Stomach (tissue), 9 donors: Measurements from ENCODE around the gene HS6ST3. TPM values are rescaled to one million over a fixed set of nuclear protein-coding genes. Genes with fewer than 3 reads are reported as not detected.

Experiments used
- DNase-seq, 2 donors: peaks; one replicate each; pipeline versions ENCODE4 v3.0.0 to v3.0.0-alpha.2; 2013 to 2019
- H3K27ac ChIP-seq, 5 donors: fragments of 200-600 bp in 4 of 5; sonication (generic) in 4 of 5; one replicate each; pipeline ENCODE4 v1.5.1; 2013 to 2019; ENCODE audit warnings: mild to moderate bottlenecking in 1 of 5, moderate library complexity in 1 of 5
- H3K27me3 ChIP-seq, 3 donors: fragments of 200-600 bp; sonication (generic); one replicate each; pipeline ENCODE4 v1.5.1; 2017 to 2019; ENCODE audit warnings: mixed run types in 1 of 3
- H3K36me3 ChIP-seq, 4 donors: fragments of 200-600 bp; sonication (generic); 1 replicate in 3 of 4; 2 replicates in 1 of 4; pipeline ENCODE4 v1.5.1; 2016 to 2019
- H3K4me1 ChIP-seq, 4 donors: fragments of 200-600 bp; sonication (generic); one replicate each; pipeline ENCODE4 v1.5.1; 2016 to 2019
- H3K4me3 ChIP-seq, 4 donors: fragments of 200-600 bp; sonication (generic) in 3 of 4; one replicate each; pipeline ENCODE4 v1.5.1; 2016 to 2019; ENCODE audit warnings: mild to moderate bottlenecking in 1 of 4
- H3K9me3 ChIP-seq, 4 donors: fragments of 200-600 bp; sonication (generic); one replicate each; pipeline ENCODE4 v1.5.1; 2016 to 2019
- CTCF ChIP-seq, 7 experiments: fragments of 450-650 bp in 4 of 7; fragments of 200-600 bp in 3 of 7; sonication (generic) in 3 of 7; IDR thresholded peaks; one replicate each; pipeline ENCODE4 v1.5.1; 2016 to 2019; ENCODE audit warnings: antibody characterized with exemption in 7 of 7, control low read depth in 2 of 7, mild to moderate bottlenecking in 1 of 7
- EP300 ChIP-seq: sonication (generic); formaldehyde crosslinking; IDR thresholded peaks from one replicate; pipeline ENCODE4 v1.6.1; 2017; ENCODE audit warnings: antibody characterized with exemption
- POLR2A ChIP-seq, 4 donors: fragments of 450-650 bp; IDR thresholded peaks; one replicate each; pipeline ENCODE4 v1.6.1; 2016; ENCODE audit warnings: antibody characterized with exemption in 4 of 4, control low read depth in 2 of 4, mild to moderate bottlenecking in 1 of 4, moderate library complexity in 1 of 4
- POLR2AphosphoS5 ChIP-seq, 3 donors: sonication (generic); formaldehyde crosslinking; IDR thresholded peaks; one replicate each; pipeline ENCODE4 v1.6.1; 2016; ENCODE audit warnings: antibody characterized with exemption in 3 of 3
- WGBS, 5 donors: extraction: QIAGEN DNeasy Blood & Tissue Kit in 3 of 5; methylation state at CpG; one replicate each; pipeline versions ENCODE4 v1.1.5 to v1.1.7; 2013 to 2018; 5-methylcytosine and 5-hydroxymethylcytosine counted together
- intact Hi-C: fragments of 100-400 bp; cut with DNase I; formaldehyde crosslinking; loops from one replicate; pipeline ENCODE4 v1.15.1; 2023; ENCODE audit warnings: low total_unique reads
- polyA plus RNA-seq, 3 donors: library from polyadenylated mRNA; stranded (reverse); fragments of 200-250 nt; gene quantifications; one replicate each; pipeline ENCODE4 v1.2.3, GENCODE V29; 2013
- total RNA-seq, 5 donors: library from RNA; depleted of rRNA; stranded (reverse); fragments of >200 nt; gene quantifications; one replicate each; pipeline versions ENCODE4 v1.1.0 to v1.2.3, GENCODE V29; 2014 to 2016
- donor health status: healthy with polysubstance abuse.
- donor health status: Bipolar disorder and iron deficiency.
- donor health status: healthy.

The HS6ST3 gene
- total and polyA plus RNA-seq, 8 donors = 0.15 to 4.0 (median 0.75) TPM; not detected in 1

- no peak for DNase-seq
- H3K9me3 ChIP-seq = no peaks in the 10 kb centered on the region
- no peak for TF ChIP-seq CTCF (IDR thresholded peaks at IDR 0.05)
- TF ChIP-seq EP300 = no peak
- TF ChIP-seq POLR2AphosphoS5 (IDR thresholded peaks at IDR 0.05) = no peak
- no peak for TF ChIP-seq POLR2A (IDR thresholded peaks at IDR 0.05)
- no peaks in the 10 kb centered on the region for H3K36me3 ChIP-seq
- WGBS, 5 donors = 41 to 76% (median 50%) methylated on average over 2 of the region's 2 CpGs
- no peak overlapping the region for H3K27ac ChIP-seq
- no peaks in the 10 kb centered on the region for H3K4me1 ChIP-seq
- intact Hi-C loops = no loop called here
- no peaks in the 10 kb centered on the region for H3K27me3 ChIP-seq
- no peak overlapping the region for H3K4me3 ChIP-seq
Measured at GRCh38 chr13:96871469-96871868, 781.6 kb downstream of the HS6ST3 start.

- TF ChIP-seq CTCF (IDR thresholded peaks at IDR 0.05) (no peak), POLR2AphosphoS5 (IDR thresholded peaks at IDR 0.05) (no peak), EP300 (no peak), POLR2A (IDR thresholded peaks at IDR 0.05) (no peak)
- intact Hi-C loops = no loop called here
- no peaks in the 10 kb centered on the region for H3K36me3 ChIP-seq
Measured at GRCh38 chr13:96880419-96880818, 790.5 kb downstream of the HS6ST3 start.

More at GRCh38 chr13:96880419-96880818, 790.5 kb downstream of the HS6ST3 start:
- no peak for DNase-seq
- Histone ChIP-seq H3K27me3 (no peaks in the 10 kb centered on the region), H3K9me3 (no peaks in the 10 kb centered on the region), H3K4me3 (no peak overlapping the region), H3K27ac (no peak overlapping the region), H3K4me1 (no peaks in the 10 kb centered on the region)

Other genes with a start within 250 kb of the HS6ST3 start
- 100 to 1,000 TPM in 2 of 5 donors, 10 to 100 TPM in 3; 18.2 to 140 (median 50.2) TPM for gene UGGT2, start 36.7 kb upstream of the HS6ST3 start, total RNA-seq
- 1 to 10 TPM; 2.1 to 4.8 (median 3.4) TPM for gene UGGT2, start 36.7 kb upstream of the HS6ST3 start, polyA plus RNA-seq